C4-2B (cell line): Measurements from ENCODE around the gene AQR.

Experiments used
- CTCF ChIP-seq: fragments of 450-650 bp; conservative IDR thresholded peaks from 2 replicates; pipeline ENCODE4 v1.5.1; 2017; ENCODE audit warnings: mild to moderate bottlenecking
- ZFX ChIP-seq: fragments of 450-650 bp; IDR thresholded peaks from 2 replicates; pipeline ENCODE4 v1.6.1; 2017

GRCh38 chr15:35000511-35000910 lies 31.0 kb upstream of the AQR start:
- TF ChIP-seq CTCF, result no peak
- TF ChIP-seq ZFX, result no peak
